Activated naive CD8-positive, alpha-beta T cell treated with anti-CD3 and anti-CD28 coated beads, Interleukin-2, amount 50 U/mL, for 24 hours (primary cell): ENCODE data around the gene NAA40.

ENCODE experiments used
- ATAC-seq: fragments of 150-1000 bp; cut with Tn5 transposase; one replicate; pipeline ENCODE4 v1.10.0; 2021
- DNase-seq: peaks from one replicate; pipeline ENCODE4 v3.0.0; 2021
- H3K27ac Mint-ChIP-seq: one replicate; pipeline ENCODE4 v1.8.0; 2021; ENCODE audit warnings: mild to moderate bottlenecking, mixed read lengths
- H3K27me3 Mint-ChIP-seq: one replicate; pipeline ENCODE4 v1.8.0; 2021; ENCODE audit warnings: mixed read lengths
- H3K36me3 Mint-ChIP-seq: one replicate; pipeline ENCODE4 v1.8.0; 2021; ENCODE audit warnings: low read depth, mixed read lengths
- H3K4me1 Mint-ChIP-seq: one replicate; pipeline ENCODE4 v1.8.0; 2021; ENCODE audit warnings: mixed read lengths
- H3K4me3 Mint-ChIP-seq: one replicate; pipeline ENCODE4 v1.8.0; 2021; ENCODE audit warnings: mild to moderate bottlenecking, moderate library complexity, mixed read lengths
- H3K9me3 Mint-ChIP-seq: one replicate; pipeline ENCODE4 v1.8.0; 2021; ENCODE audit warnings: mixed read lengths

The NAA40 gene

GRCh38 chr11:63999349-64000025 is 60.7 kb downstream of the NAA40 start:
- ATAC-seq (peak; percentile 56), DNase-seq (peak; percentile 64)
- Mint-ChIP-seq H3K4me1 (peaks cover 5% of the 10 kb centered on the region), H3K27ac (no peak overlapping the region), H3K4me3 (no peak overlapping the region), H3K36me3 (peaks cover 19% of the 10 kb centered on the region), H3K9me3 (no peaks in the 10 kb centered on the region), H3K27me3 (peaks cover 7% of the 10 kb centered on the region)

- H3K36me3 Mint-ChIP-seq = peaks cover 14% of the 10 kb centered on the region
- no peak overlapping the region for H3K27ac Mint-ChIP-seq
- H3K4me1 Mint-ChIP-seq = peaks cover 5% of the 10 kb centered on the region
- DNase-seq (peak; percentile 78), ATAC-seq (peak; percentile 84)
- no peaks in the 10 kb centered on the region for H3K9me3 Mint-ChIP-seq
- H3K4me3 Mint-ChIP-seq = no peak overlapping the region
- peaks cover 7% of the 10 kb centered on the region for H3K27me3 Mint-ChIP-seq
These were observed 61.4 kb downstream of the NAA40 start for GRCh38 chr11:64000026-64000739.

- H3K4me3 Mint-ChIP-seq = no peak overlapping the region
- H3K9me3 Mint-ChIP-seq = no peaks in the 10 kb centered on the region
- H3K27ac Mint-ChIP-seq = no peak overlapping the region
- H3K27me3 Mint-ChIP-seq = peaks cover 10% of the 10 kb centered on the region
- DNase-seq = no peak
- no peak for ATAC-seq
- peaks cover 5% of the 10 kb centered on the region for H3K4me1 Mint-ChIP-seq
- peaks cover 14% of the 10 kb centered on the region for H3K36me3 Mint-ChIP-seq
These were observed 62.1 kb downstream of the NAA40 start for GRCh38 chr11:64000740-64001483.

- no peak for ATAC-seq
- H3K9me3 Mint-ChIP-seq = no peaks in the 10 kb centered on the region
- H3K27me3 Mint-ChIP-seq = peaks cover 17% of the 10 kb centered on the region
- no peak overlapping the region for H3K27ac Mint-ChIP-seq
- H3K36me3 Mint-ChIP-seq = peaks cover 14% of the 10 kb centered on the region
- peaks cover 5% of the 10 kb centered on the region for H3K4me1 Mint-ChIP-seq
- no peak for DNase-seq
- H3K4me3 Mint-ChIP-seq = no peak overlapping the region
These were observed 63.0 kb downstream of the NAA40 start for GRCh38 chr11:64001484-64002420.

GRCh38 chr11:64003807-64004589 is 65.2 kb downstream of the NAA40 start:
- Mint-ChIP-seq H3K4me1 (peaks cover 15% of the 10 kb centered on the region), H3K36me3 (no peaks in the 10 kb centered on the region), H3K27me3 (peaks cover 36% of the 10 kb centered on the region), H3K4me3 (no peak overlapping the region), H3K27ac (no peak overlapping the region), H3K9me3 (no peaks in the 10 kb centered on the region)
- DNase-seq (no peak), ATAC-seq (no peak)

DNA sequence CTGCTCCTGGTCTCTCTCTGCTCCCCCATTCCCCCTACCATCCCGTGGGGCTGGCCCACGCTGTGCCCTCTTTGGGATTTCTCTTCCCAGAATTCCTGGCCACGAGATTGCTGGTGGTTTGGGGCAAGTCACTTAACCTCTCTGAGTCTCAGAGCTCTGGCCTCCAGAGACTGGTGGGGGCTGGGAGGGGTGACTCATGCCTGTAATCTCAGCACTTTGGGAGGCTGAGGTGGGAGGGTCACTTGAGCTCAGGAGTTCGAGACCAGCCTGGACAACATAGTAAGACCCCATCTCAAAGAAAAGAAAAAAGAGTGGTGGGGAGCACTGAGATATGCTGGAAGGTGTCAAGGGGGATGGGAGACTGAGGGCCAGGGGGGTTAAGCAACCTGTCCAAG is 65.8 kb downstream of the NAA40 start:
- Mint-ChIP-seq H3K36me3 (no peaks in the 10 kb centered on the region), H3K9me3 (no peaks in the 10 kb centered on the region), H3K27me3 (peaks cover 38% of the 10 kb centered on the region), H3K4me1 (peaks cover 15% of the 10 kb centered on the region), H3K27ac (no peak overlapping the region), H3K4me3 (no peak overlapping the region)
- DNase-seq (no peak), ATAC-seq (no peak)

DNA sequence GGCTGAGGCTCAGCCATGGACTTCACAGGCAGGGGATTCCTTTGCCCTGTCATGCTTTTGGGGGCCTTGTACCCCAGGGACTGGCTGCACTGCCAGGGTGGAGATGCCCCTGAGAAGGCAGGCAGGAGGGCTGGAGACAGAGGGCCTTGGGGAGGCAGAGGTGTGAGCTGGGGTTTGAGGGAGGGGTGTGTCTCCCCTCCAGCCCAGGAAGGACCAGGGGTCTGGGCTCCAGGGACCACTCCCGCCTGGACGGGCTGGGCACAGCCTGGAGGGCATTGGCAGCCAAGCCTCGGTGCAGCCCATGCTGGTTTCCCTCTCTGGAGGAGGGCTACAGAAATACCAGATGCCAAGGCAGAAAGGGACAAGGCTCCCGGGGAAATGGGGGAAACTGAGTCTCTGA is 66.9 kb downstream of the NAA40 start:
- peaks cover 38% of the 10 kb centered on the region for H3K27me3 Mint-ChIP-seq
- H3K36me3 Mint-ChIP-seq = no peaks in the 10 kb centered on the region
- peaks cover 5% of the 10 kb centered on the region for H3K9me3 Mint-ChIP-seq
- DNase-seq (no peak), ATAC-seq (no peak)
- H3K4me1 Mint-ChIP-seq = peaks cover 12% of the 10 kb centered on the region
- H3K4me3 Mint-ChIP-seq = no peak overlapping the region
- no peak overlapping the region for H3K27ac Mint-ChIP-seq

DNA sequence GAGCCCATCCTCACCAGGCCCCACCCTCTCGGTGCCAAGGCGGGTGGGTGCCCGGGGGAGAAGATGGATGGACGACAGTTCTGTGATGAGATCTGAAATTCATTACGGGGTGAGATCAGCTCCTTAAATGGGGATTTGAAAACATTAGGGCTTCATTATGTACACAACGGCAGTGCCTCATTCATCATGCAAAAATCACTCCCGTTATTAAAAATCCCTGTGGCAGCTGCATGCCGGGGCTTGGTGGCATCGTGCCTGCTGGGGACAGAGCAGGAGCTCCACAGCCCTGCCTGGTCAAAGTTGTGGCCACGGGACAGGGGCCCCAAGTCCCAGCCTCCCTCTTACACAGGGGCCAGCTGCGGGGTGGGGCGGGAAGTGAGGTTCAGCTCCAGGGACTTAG is 67.6 kb downstream of the NAA40 start:
- peaks cover 10% of the 10 kb centered on the region for H3K4me1 Mint-ChIP-seq
- no peak overlapping the region for H3K27ac Mint-ChIP-seq
- ATAC-seq (no peak), DNase-seq (no peak)
- H3K4me3 Mint-ChIP-seq = no peak overlapping the region
- peaks cover 36% of the 10 kb centered on the region for H3K27me3 Mint-ChIP-seq
- no peaks in the 10 kb centered on the region for H3K36me3 Mint-ChIP-seq
- peaks cover 7% of the 10 kb centered on the region for H3K9me3 Mint-ChIP-seq
